CD4-positive, alpha-beta T cell treated with Interleukin-1 beta for 1 hour (primary cell): ENCODE measurements around the gene ZNF563.
"Not testable (repeated sequence)": the region's sequence is repeated elsewhere in the genome, so short reads cannot be mapped to it uniquely, and the experiment has no call there.

ENCODE experiments used
- DNase-seq, 2 donors: peaks; one replicate each; pipeline ENCODE4 v3.0.0-alpha.2; 2020 to 2022

Gene ZNF563

GRCh38 chr19:12333162-12334159 is at the start of gene ZNF563:
ZNF563 (minus strand) TSS chr19:12333633; CDS start chr19:12333482, 151 bp downstream.
- peak; percentile 96 to 97 for DNase-seq

- no peak for DNase-seq
Observed at GRCh38 chr19:12380444-12380737, 47.0 kb upstream of the ZNF563 start.

GRCh38 chr19:12379732-12380443 is 46.5 kb upstream of the ZNF563 start:
- no peak for DNase-seq

- DNase-seq = no peak
Observed at GRCh38 chr19:12374026-12374425, 40.6 kb upstream of the ZNF563 start.

GRCh38 chr19:12365236-12366162 is 32.1 kb upstream of the ZNF563 start, which contains the start of gene ZNF442:
ZNF442 (minus strand) TSS chr19:12365683; CDS start chr19:12363631, 2,052 bp downstream.
- DNase-seq = peak; percentile 84 to 87

GRCh38 chr19:12364391-12365235 is 31.2 kb upstream of the ZNF563 start:
- DNase-seq = peak in 1 of 2 donors; percentile 1

- not testable (repeated sequence) for DNase-seq
Observed at GRCh38 chr19:12362236-12362635, 28.8 kb upstream of the ZNF563 start.

GRCh38 chr19:12353375-12353774 is 19.9 kb upstream of the ZNF563 start:
- no peak for DNase-seq

- DNase-seq = no peak
Observed at GRCh38 chr19:12350890-12351197, 17.4 kb upstream of the ZNF563 start.

GRCh38 chr19:12350185-12350889 is 16.9 kb upstream of the ZNF563 start:
- DNase-seq = no peak

- peak in 1 of 2 donors; percentile 54 for DNase-seq
Observed at GRCh38 chr19:12346896-12347295, 13.5 kb upstream of the ZNF563 start.

- DNase-seq = no peak
Observed at GRCh38 chr19:12345197-12345596, 11.8 kb upstream of the ZNF563 start.

- peak; percentile 50 to 71 for DNase-seq
Observed at GRCh38 chr19:12331211-12331941, 2.1 kb downstream of the ZNF563 start.

GRCh38 chr19:12330340-12330739 is 3.1 kb downstream of the ZNF563 start:
- no peak for DNase-seq

GRCh38 chr19:12325690-12326089 is 7.7 kb downstream of the ZNF563 start:
- DNase-seq = no peak

- no peak for DNase-seq
Observed at GRCh38 chr19:12318782-12319413, 14.5 kb downstream of the ZNF563 start.

GRCh38 chr19:12314553-12314952 is 18.9 kb downstream of the ZNF563 start:
- DNase-seq = no peak

GRCh38 chr19:12308891-12309290 is 24.5 kb downstream of the ZNF563 start:
- not testable (repeated sequence) for DNase-seq

- DNase-seq = no peak
Observed at GRCh38 chr19:12295191-12295590, 38.2 kb downstream of the ZNF563 start.
